ENCODE data around the gene NUTM2D.
"Not testable (repeated sequence)": the region's sequence is repeated elsewhere in the genome, so short reads cannot be mapped to it uniquely, and the experiment has no call there.

NUTM2D gene, protein sequence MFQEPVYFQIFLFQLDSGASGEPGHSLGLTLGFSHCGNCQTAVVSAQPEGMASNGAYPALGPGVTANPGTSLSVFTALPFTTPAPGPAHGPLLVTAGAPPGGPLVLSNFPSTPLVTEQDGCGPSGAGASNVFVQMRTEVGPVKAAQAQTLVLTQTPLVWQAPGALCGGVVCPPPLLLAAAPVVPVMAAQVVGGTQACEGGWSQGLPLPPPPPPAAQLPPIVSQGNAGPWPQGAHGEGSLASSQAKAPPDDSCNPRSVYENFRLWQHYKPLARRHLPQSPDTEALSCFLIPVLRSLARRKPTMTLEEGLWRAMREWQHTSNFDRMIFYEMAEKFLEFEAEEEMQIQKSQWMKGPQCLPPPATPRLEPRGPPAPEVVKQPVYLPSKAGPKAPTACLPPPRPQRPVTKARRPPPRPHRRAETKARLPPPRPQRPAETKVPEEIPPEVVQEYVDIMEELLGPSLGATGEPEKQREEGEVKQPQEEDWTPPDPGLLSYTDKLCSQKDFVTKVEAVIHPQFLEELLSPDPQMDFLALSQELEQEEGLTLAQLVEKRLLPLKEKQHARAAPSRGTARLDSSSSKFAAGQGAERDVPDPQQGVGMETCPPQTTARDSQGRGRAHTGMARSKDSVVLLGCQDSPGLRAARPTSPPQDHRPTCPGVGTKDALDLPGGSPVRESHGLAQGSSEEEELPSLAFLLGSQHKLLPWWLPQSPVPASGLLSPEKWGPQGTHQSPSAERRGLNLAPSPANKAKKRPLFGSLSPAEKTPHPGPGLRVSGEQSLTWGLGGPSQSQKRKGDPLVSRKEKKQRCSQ

DNA sequence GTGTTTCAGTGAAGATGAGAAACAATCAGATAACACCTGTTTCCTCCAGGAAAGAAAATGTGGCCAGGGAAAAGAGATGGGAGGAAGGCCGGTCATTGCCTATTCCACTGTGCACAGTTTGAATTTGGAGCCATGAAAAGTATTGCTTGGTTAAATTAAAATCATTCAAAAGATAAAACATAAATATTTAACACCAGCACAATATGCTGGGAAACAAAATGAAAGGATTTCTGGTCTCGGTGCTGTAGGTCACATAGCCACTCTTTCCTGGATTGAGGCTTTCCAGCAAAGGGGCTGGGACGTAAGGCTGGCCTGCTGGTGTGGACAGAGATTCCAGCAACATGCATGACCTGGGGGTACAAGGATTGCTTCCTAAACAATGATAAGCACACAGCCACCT is at the start of gene NUTM2D:
TSS of gene NUTM2D (plus strand) at position 301 of the 400 bp plus-strand sequence. CDS start 522 bp downstream, outside the sequence.
- not testable (repeated sequence) for DNase-seq

DNA sequence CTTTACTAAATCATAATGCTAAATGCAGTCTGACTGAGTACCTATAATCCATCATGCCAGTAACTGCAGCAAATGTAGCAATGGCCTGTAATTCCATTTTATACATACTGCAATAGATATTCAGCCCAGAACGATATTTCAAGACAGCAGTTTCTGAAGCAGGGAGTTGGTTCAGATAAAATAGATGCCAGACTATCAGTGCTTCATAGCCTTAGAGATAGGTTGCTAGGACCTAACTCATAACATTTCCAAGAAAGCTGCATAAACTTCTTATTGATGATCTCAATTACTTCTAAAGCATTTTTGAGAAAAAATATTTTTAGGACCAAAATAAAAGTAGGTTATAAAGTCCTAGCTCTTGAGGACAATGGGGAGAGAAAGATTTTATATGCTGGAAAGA is 48.8 kb upstream of the NUTM2D start:
- not testable (repeated sequence) for DNase-seq

DNA sequence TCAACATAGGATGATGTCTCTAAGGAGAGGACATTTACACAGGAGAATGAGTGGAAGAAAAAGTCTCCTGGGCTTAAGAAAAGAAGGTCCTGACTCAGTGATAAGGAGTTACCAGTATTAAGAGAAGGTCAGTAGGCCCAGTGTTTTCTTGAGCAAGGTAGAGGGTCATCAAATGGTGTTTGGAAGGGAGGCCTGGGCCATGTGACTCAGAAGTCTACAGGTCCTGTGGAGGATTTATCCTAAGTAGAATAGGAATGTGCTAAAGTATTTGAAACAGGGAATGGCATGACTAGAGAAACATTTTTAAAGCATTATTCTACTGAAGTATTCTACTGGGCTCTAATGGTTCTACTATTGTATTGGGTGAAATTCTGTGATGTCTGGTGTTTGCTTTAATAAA is 47.9 kb upstream of the NUTM2D start:
- DNase-seq: not testable (repeated sequence)

DNA sequence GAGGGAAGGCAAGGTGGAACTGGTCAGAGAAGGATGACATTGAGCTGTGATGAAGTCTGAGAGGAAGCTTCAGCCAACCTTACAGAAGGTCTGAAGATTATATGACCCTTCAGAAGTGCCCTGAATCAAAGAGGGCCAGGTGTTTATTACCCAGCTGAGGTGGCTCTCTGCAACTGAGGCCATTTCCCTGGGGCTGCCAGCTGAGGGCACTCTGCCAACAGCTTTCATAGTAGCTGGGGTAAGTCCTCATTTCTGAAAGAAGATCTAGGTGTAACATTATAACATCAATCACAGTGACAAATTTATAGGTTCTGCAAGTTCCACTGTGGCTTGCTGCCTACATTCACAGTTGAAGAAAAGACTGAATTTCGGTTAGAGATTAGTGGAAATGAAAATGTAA is 46.0 kb upstream of the NUTM2D start:
- not testable (repeated sequence) for DNase-seq

DNA sequence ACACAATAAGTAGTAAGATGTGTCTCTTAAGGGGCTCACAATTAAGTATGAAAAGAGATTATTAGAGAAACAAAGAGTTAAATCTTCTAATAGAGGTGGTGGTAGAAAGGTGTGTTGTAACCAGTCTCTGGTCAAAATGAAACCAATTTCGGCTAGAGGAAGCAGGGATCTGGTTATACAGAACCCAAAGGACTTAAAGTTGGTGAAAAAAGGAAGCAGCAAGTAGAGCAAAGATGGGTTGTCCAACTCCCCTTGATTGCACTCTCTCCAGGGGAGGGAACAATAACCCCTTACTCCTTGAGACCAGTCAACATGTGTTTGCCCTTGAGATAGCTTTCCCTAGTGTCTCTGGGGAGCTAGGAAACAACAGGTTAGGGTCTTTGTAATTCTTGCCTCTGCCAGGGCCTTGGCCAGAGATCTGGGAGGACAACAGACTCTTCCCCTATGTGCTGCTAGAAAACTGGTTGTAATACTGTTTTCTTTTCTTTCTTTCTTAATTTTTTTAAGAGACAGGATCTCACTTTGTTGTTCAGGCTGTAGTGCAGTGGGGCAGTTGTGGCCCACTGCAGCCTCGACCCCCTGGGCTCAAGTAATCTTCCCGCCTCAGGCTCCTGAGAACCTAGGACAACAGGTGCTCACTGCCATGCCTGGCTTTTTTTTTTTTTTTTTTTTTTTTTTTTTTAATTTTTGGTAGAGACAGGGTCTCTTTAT is 43.7 kb upstream of the NUTM2D start:
- DNase-seq: not testable (repeated sequence)

DNA sequence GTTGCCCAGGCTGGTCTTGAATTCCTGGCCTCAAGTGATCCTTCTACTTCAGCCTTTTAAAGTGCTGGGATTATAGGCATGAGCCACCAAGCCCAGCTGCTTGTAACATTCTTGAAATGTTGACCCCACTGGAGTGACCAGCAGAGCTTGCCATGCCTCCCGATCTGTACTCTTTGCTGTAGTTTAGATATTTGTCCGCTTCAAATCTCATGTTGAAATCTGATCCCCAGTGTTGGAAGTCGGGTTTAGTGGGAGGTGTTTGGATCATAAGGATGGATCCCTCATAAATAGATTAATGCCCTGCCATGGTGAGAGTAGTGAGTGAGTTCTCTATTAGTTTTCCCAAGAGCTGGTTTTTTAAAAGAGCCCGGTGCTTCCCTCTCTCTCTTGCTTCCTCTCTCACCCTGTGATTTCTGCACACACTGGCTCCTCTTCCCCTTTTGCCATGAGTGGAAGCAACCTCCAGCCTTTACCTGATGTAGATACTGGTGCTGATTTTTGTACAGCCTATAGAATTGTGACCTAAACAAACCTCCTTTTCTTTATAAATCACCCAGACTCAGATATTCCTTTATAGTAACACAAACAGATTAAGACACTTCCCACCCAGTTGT is 43.1 kb upstream of the NUTM2D start:
- DNase-seq: not testable (repeated sequence)

DNA sequence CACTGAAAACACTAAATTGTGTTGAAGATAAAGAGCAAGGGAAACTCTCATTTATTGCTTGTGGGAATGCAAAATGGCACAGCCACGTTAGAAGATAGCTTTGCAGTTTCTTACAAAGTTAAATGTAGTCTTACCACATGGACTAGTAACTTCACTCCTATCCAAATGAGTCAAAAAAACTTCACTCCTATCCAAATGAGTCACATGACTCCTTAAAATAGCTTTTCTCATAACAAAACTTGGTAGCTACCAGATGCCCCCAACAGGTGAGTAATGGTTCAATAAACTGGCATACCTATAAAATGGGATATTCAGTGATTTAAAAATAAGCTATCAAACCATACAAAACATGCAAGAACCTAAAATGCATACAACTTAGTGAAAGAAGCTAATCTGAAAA is 36.0 kb upstream of the NUTM2D start:
- DNase-seq: not testable (repeated sequence)

DNA sequence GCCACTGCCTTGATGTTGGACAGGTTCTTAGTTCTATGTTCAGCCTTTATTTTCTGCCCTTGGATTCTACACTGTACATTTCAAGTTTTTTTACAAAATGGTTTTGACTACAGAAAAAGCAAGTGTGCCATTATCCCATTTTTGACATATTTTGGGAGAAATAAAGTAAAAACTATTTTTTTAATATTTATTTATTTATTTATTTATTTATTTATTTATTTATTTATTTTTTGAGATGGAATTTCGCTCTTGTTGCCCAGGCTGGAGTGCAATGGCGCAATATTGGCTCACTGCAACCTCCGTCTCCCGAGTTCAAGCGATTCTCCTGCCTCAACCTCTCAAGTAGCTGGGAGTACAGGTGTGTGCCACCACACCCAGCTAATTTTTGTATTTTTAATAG is 33.0 kb upstream of the NUTM2D start:
- DNase-seq: not testable (repeated sequence)

DNA sequence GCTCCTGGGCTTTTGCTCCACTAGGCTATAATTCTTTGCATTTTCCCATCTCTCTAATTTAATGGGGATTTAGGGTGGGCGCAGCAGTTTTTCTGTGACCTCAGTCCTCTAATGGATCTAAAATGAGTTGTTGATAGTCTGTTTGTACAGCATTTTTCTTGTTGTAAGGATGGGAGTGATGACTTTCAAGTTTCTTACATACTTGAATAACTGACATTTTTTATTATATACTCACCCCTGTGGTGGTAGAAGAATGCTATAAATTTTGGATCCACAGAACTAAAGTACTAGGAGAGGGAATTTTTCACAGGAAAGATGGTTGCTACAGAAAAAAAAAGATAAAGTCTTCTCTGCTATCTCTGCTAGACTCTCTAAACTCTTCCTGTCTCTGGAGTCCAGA is 29.6 kb upstream of the NUTM2D start:
- not testable (repeated sequence) for DNase-seq

DNA sequence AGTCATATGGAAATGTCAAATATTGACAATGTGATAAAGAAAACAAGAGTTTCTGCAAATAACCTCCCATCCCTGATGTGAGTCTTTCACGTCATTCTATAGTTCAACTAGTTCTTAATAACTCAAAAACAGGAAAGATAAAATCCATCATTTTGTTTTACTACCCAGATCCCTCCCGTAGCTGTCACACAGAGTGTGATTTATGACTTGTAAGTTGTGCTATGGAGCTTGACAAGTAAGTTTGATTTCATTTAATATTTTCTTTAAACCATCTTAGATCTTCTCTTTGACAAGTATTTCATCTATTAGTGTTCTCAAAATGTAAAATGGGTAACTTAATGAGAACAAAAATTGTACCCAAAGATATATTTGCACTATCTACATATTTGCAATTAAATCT is 28.4 kb upstream of the NUTM2D start:
- not testable (repeated sequence) for DNase-seq

DNA sequence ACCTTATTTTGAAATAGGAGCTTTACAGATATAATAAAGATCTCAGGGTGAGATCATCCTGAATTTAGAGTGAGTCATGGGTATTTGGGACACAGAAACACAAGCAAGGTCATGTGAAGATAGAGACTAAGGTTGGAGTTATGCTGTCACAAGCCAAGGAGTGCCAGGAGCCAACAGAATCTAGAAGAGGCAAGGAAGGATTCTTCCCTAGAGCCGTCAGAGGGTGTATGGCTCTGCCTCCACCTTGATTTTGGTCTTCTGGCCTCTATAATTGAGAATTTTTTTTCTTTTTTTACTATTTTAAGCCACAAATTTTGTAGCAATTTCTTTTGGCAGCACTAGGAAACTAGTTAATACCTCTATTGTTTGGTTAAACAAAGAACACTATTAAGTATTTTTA is 24.9 kb upstream of the NUTM2D start:
- not testable (repeated sequence) for DNase-seq

DNA sequence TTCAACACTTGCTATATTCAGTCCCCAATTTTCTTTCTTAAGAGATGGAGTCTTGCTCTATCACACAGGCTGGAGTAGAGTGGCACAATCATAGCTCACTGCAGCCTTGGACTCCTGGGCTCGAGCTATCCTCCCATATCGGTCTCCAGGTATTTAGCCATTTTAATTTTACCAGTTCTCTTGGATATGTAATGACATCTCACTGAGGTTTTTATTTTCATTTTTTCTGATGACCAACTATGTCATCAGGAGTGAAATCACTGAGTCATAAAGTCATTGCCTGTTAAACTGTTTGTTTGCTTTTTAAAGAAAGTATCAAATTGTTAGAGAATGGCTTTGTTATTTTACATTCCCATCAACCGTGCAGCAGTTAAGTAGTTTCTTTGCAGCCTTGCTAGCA is 17.1 kb upstream of the NUTM2D start:
- DNase-seq: not testable (repeated sequence)

DNA sequence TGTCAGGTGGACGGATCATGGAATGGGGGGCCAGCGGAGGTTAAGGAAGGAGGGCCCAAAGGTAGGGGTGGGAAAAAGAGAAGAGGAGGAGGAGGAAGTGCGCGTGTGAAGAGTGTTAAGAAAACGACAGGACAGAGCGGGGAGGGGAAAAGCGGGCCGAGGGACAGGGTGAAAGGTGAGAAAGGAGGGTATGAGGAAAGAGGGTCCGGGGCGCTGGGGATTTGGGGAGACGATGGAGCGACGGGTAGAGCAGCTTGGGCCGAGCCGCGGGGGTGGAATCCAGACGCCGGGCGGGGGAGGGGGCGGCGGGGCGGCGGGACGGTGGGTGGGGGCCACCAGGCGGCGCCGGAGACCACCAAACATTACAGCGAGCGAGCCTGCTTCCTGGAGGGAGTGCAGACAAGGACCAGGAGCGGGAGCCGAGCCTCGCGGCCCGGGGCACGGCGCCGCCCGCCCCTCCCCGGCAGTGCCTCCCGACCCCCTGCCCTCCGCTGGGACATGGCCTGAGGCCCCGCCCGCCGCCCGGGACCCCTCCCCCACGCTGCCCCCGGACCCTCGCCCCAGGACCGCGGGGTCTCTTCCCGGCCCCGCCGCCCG is 15.9 kb upstream of the NUTM2D start:
- DNase-seq: not testable (repeated sequence)

DNA sequence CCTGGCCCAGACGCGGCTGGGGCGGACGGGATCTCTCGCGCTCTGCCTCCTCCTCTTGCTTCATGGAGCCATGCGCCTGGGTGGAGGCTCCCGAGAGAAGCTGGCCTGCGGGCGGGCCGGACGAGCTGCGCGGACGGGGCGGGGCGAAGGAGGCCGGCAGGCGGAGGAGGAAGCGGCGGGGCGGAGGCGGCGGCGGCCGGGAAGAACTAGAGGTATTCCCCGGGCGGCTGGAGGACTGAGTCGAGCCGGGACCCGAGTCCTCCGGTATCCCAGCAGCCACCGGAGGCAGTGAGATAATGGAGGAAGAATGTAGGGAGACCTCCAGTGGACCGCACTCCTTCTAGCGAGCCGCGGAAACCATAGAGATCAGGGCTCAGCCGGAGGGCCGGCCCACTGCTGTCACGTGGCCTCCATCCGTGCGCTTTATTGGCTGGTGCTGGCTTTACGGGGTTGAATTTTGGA is 15.3 kb upstream of the NUTM2D start:
- peak; percentile 89 for DNase-seq

DNA sequence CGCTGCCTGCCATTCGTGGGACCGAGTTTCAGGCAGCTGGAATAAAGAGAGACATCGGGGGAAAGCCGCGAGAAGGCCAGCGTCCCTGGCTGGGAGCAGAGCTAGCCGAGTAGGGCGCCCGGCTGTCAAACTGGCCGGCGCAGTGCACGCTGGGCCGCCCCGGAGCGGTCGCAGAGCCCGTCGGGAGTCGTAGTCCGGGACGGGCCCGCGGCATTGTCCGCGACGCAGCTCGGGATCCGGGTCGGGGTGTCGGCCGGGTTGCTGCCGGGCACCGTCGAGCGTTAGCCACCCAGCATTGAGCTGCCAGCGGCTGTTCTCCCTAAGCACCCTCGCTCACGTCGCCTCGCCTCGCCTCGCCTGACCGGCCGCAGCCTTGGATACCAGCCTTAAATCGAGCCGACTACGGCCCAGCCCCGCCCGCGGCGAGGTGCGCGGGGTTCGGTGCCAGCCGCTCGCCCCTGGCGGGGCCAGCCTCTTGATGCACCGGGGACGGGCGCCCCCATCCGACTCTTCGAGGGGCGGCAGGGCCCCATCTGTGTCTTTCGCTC is 14.8 kb upstream of the NUTM2D start:
- peak; percentile 83 for DNase-seq

DNA sequence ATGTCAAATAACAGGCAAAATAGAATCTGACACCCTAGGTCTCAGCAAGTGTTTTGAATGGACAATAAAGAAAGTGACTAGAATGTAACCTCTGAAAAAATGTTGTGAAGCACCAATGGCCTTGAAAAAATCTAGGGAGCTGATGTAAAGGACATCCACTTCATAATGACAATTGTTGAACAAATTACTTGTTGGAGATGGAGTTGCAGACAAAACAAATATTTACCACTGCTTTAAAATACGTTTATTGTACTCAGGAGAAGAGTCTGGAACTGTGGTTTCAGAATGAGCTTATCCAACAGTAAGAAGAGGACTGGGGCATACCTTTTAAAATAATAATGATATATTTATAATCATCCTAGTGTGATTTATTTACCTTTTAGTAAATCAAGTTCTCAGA is 11.8 kb upstream of the NUTM2D start:
- not testable (repeated sequence) for DNase-seq

DNA sequence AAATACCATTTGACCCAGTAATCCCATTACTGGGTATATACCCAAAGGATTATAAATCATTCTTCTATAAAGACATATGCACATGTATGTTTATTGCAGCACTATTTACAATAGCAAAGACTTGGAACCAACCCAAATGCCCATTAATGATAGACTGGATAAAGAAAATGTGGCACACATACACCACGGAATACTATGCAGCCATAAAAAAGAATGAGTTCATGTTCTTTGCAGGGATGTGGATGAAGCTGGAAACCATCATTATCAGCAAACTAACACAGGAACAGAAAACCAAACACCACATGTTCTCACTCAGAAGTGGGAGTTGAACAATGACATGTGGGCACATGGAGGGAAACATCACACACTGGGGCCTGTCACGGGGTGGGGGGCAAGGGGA is 7.4 kb upstream of the NUTM2D start:
- not testable (repeated sequence) for DNase-seq

DNA sequence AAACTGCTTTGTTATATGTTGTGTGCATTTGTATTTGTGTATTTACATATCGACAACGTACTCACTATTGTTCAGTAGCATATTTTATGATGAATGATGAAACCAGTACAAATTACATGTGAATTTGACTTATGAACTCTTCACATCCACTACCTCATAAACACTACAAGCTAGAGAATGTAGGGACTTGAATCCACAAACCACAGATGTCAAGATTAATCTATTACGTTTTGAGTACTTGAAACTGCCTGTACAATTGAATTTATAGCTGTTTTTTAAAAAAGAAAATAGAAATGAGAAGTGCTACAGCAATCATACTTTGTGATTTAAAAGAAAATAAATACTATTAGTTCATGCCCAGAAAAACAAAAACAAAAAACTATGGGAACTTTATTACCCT is 4.7 kb upstream of the NUTM2D start:
- not testable (repeated sequence) for DNase-seq

DNA sequence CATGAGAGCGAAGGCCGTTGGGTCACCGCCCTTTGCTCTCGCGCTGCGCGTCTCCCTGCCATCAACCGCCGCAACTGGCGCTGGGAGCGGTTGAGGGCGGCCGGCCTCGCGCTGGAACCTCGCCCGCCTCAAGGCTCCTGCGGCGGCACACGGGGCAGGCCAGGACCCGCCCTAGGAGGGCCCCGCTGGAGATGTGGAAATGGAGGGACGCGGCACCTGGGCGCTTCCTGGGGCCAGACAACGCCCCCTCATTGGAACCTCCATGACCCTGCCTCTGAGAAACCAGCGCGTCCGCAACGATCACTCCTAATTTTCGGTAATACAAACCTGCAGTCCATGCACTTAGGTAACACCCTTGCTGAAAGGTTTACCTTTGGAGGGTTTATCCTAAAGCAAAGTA is 2.4 kb upstream of the NUTM2D start:
- DNase-seq: not testable (repeated sequence)

DNA sequence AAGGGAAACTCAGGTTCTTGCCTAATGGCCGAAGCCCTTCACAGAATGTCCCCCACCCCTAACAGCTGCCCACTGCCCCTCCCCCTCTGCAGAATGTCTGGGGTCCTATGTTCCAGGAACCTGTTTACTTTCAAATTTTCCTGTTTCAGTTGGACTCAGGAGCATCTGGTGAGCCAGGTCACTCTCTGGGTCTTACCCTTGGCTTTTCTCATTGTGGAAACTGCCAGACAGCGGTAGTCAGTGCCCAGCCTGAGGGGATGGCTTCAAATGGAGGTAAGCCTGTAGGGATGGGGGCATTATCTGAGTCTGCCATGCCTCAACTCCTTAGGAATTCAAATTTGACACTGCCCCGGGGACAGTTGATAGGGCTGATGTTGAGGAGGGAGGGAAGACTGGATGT is 615 bp downstream of the NUTM2D start:
- not testable (repeated sequence) for DNase-seq

DNA sequence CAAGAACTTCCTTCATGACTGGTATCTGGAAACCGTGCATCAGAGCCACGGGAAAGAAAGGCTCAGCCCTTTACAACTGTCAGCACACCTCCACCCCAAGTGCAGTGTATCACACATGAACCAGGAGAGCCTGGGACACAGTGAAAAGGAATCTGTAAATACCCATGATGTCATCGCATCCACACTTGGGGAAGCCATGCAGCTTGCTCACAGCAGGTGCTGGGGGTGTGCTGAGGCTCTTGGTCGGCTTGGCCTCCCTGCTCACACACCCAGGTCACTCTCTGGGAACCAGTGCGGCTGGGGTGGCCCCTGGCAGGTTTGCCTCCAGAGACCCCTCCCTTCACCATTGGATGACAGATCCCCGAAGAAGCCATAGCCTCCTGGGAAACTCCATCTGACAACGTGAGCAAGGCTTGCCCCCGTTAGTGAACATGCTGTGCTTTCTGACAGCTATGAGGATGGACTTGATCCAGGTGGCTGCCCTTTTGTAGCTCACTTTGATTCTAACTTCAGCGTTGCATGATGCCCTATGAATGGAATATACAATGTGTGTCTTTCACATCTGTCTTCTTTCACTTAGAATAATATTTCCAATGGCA is 12.1 kb downstream of the NUTM2D start:
- not testable (repeated sequence) for DNase-seq

Measured in midbrain (tissue), 1 donor.